Neural progenitor cell (in vitro differentiated cells): ENCODE results near the gene RARS2.

Experiments used
- EZH2phosphoT487 ChIP-seq: fragments of 200-600 bp; sonication (generic); IDR thresholded peaks from 2 replicates; pipeline ENCODE4 v1.6.1; 2017; ENCODE audit warnings: antibody characterized with exemption
- TF ChIP-seq, protein P1 (sequence below): fragments of 200-600 bp; sonication (generic); IDR thresholded peaks from 2 replicates; pipeline ENCODE4 v1.5.1; 2017; ENCODE audit warnings: antibody characterized with exemption, mild to moderate bottlenecking

DNA sequence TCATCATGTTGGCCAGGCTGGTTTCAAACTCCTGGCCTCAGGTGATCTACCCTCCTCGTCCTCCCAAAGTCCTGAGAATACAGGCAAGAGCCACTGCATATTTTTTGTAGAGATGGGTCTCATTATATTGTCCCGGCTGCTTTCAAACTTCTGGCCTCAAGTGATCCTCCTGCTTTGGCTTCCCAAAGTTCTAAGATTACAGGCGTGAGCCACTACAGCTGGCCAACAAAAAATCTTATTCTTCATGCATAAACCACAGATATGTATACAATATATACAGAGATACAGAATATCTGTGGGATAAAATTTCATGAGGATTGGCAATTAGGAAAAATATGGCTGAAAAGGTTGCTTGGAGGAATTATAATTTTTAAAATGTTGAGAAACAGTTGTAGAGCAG is 67.1 kb downstream of the RARS2 start:
- no peak for TF ChIP-seq EZH2phosphoT487
- TF ChIP-seq, protein P1, sequence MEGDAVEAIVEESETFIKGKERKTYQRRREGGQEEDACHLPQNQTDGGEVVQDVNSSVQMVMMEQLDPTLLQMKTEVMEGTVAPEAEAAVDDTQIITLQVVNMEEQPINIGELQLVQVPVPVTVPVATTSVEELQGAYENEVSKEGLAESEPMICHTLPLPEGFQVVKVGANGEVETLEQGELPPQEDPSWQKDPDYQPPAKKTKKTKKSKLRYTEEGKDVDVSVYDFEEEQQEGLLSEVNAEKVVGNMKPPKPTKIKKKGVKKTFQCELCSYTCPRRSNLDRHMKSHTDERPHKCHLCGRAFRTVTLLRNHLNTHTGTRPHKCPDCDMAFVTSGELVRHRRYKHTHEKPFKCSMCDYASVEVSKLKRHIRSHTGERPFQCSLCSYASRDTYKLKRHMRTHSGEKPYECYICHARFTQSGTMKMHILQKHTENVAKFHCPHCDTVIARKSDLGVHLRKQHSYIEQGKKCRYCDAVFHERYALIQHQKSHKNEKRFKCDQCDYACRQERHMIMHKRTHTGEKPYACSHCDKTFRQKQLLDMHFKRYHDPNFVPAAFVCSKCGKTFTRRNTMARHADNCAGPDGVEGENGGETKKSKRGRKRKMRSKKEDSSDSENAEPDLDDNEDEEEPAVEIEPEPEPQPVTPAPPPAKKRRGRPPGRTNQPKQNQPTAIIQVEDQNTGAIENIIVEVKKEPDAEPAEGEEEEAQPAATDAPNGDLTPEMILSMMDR: no peak
